Thyroid gland (tissue), 4 donors: ENCODE results near the gene GALNT9.

Source experiments
- CTCF ChIP-seq, 6 experiments: fragments of 200-600 bp in 3 of 6; fragments of 450-650 bp in 3 of 6; sonication (generic) in 3 of 6; IDR thresholded peaks; one replicate each; pipeline ENCODE4 v1.5.1; 2016 to 2019; ENCODE audit warnings: antibody characterized with exemption in 6 of 6, mild to moderate bottlenecking in 2 of 6, inconsistent platforms in 1 of 6, moderate library complexity in 1 of 6
- POLR2A ChIP-seq, 2 donors: fragments of 450-650 bp; IDR thresholded peaks; one replicate each; pipeline ENCODE4 v1.6.1; 2017; ENCODE audit warnings: antibody characterized with exemption in 2 of 2, mild to moderate bottlenecking in 2 of 2, moderate library complexity in 1 of 2

GRCh38 chr12:132289356-132290202 lies 39.8 kb downstream of the GALNT9 start:
- no peak for TF ChIP-seq CTCF (IDR thresholded peaks at IDR 0.05)
- no peak for TF ChIP-seq POLR2A (IDR thresholded peaks at IDR 0.05)
